Measurements from ENCODE around the gene FGD6. TPM values are rescaled to one million over a fixed set of nuclear protein-coding genes. Genes with fewer than 3 reads are reported as not detected.

FGD6 gene
- total and polyA plus RNA-seq, 2 of the 4 experiments (the other 2 are of a cell fraction): 2.6 to 9.5 TPM

- Histone ChIP-seq H4K8ac (ENCODE audit: low read depth in 2 of 2, low read length in 2 of 2) (no peak overlapping the region), H3K56ac (ENCODE audit: extremely low read depth, insufficient read depth, low read length) (no peak overlapping the region), H3K4me1 (ENCODE audit: control insufficient read depth, insufficient read depth, low read length) (no peaks in the 10 kb centered on the region), H4K5ac (ENCODE audit: low read depth, low read length) (no peak overlapping the region), H3K4me3 (ENCODE audit: insufficient read depth, low read depth, low read length) (no peak overlapping the region), H3K9me3 (ENCODE audit: control insufficient read depth, insufficient read depth, low read length) (no peaks in the 10 kb centered on the region), H4K91ac (ENCODE audit: insufficient read depth, low read depth, low read length) (no peak overlapping the region), H3K14ac (replicated peaks; ENCODE audit: low read depth, low read length) (no peak overlapping the region), H3K9me1 (ENCODE audit: insufficient read depth, low read length) (no peaks in the 10 kb centered on the region), H2BK15ac (ENCODE audit: low read depth, low read length) (no peak overlapping the region), H3K18ac (ENCODE audit: low read depth, low read length) (no peak overlapping the region), H3K79me1 (ENCODE audit: low read depth in 1 of 2, low read length in 2 of 2) (no peaks in the 10 kb centered on the region), H3K23ac (ENCODE audit: low read depth, low read length) (no peak overlapping the region), H3K9ac (ENCODE audit: low read depth, low read length) (no peak overlapping the region), H2AK9ac (replicated peaks; ENCODE audit: low read depth, low read length, poor library complexity) (no peak overlapping the region), H3K36me3 (ENCODE audit: control insufficient read depth, insufficient read depth, low read length) (peaks cover 19% of the 10 kb centered on the region), H3K27ac (ENCODE audit: insufficient read depth, low read length) (no peak overlapping the region), H2AK5ac (ENCODE audit: low read depth, low read length) (no peak overlapping the region), H3K27me3 (ENCODE audit: control insufficient read depth, insufficient read depth, low read length) (no peaks in the 10 kb centered on the region), H2AFZ (replicated peaks; ENCODE audit: low read length, poor library complexity) (no peak overlapping the region), H2BK20ac (ENCODE audit: low read depth, low read length) (no peak overlapping the region), H3K4ac (ENCODE audit: low read depth, low read length) (no peak overlapping the region), H3K4me2 (ENCODE audit: low read depth, low read length) (no peak overlapping the region), H2BK120ac (ENCODE audit: low read depth, low read length) (no peak overlapping the region), H2BK5ac (ENCODE audit: low read depth, low read length, poor library complexity, severe bottlenecking) (no peak overlapping the region), H4K20me1 (ENCODE audit: insufficient read depth, low read length) (no peaks in the 10 kb centered on the region)
- ATAC-seq (ENCODE audit: low read depth) (no peak), DNase-seq (no peak)
- TF ChIP-seq MAFK (IDR thresholded peaks at IDR 0.05; ENCODE audit: low read depth, low read length) (no peak), RFX5 (IDR thresholded peaks at IDR 0.05; ENCODE audit: low read depth, low read length) (no peak), USF2 (IDR thresholded peaks at IDR 0.05; ENCODE audit: low read depth, low read length) (no peak), MAZ (IDR thresholded peaks at IDR 0.05; ENCODE audit: borderline replicate concordance, low read depth, low read length) (no peak), CTCF (conservative IDR thresholded peaks at IDR 0.05; ENCODE audit: low read depth, low read length) (no peak), POLR2A (IDR thresholded peaks at IDR 0.05; ENCODE audit: low read depth, low read length) (no peak), FOS (IDR thresholded peaks at IDR 0.05; ENCODE audit: low read depth, low read length) (no peak), BHLHE40 (IDR thresholded peaks at IDR 0.05; ENCODE audit: low read depth, low read length) (no peak), CHD1 (IDR thresholded peaks at IDR 0.05; ENCODE audit: low read depth, low read length) (no peak), RCOR1 (IDR thresholded peaks at IDR 0.05; ENCODE audit: insufficient replicate concordance, low read length) (no peak), ELK1 (IDR thresholded peaks at IDR 0.05; ENCODE audit: borderline replicate concordance, low read depth, low read length) (no peak)
- CTCF ChIA-PET: no interaction called here
- POLR2A ChIA-PET (ENCODE audit: unreplicated experiment): no interaction called here
- no CpG with 5 or more reads among the region's 2 CpGs for WGBS, 2 experiments (ENCODE audit: extremely low coverage in 2 of 2, insufficient read length in 1 of 2)
- intact Hi-C loops (cut with micrococcal nuclease) (no loop called here), in situ Hi-C loops (cut with MboI; ENCODE audit: low sequenced_read_pairs) (no loop called here), dilution Hi-C loops (cut with HindIII; ENCODE audit: low sequenced_read_pairs, unreplicated experiment) (no loop called here)
- no TSS peak for BruUV-seq (replicated peaks)
These were observed 163.1 kb downstream of the FGD6 start for GRCh38 chr12:95054206-95054605.

Measured in IMR-90 (cell line).